Cardiac septum (tissue), 1 donor: Measurements from ENCODE around the gene S100A7. TPM values are rescaled to one million over a fixed set of nuclear protein-coding genes. Genes with fewer than 3 reads are reported as not detected.
"Not testable (repeated sequence)": the region's sequence is repeated elsewhere in the genome, so short reads cannot be mapped to it uniquely, and the experiment has no call there.

Source experiments
- DNase-seq: peaks from one replicate; pipeline ENCODE4 v3.0.0-alpha.2; 2020; ENCODE audit warnings: low spot score
- intact Hi-C: fragments of 100-400 bp; cut with DNase I; formaldehyde crosslinking; loops from one replicate; pipeline ENCODE4 v1.14.0; 2022
- total RNA-seq: library from RNA; stranded (reverse); fragmentation: NEBNext Ultra II Directional; extraction: Animal tissue kit (Norgen Biotek cat#: 25700); gene quantifications from one replicate; pipeline ENCODE4 v1.2.1, GENCODE V29; 2021
- donor health status: DM: no; HTN: no; CAD: no.

S100A7 gene
- total RNA-seq, 1 donor from 2014 or later, result not detected

- intact Hi-C loops, DNase-seq: not testable (repeated sequence)
These were observed 46.5 kb downstream of the S100A7 start for GRCh38 chr1:153413961-153414360.

Other genes starting within 250 kb of the S100A7 start
- gene PRR9, start 243.1 kb downstream of the S100A7 start, total RNA-seq, result not detected
- not detected for gene LORICRIN, start 201.0 kb downstream of the S100A7 start, total RNA-seq
- not detected for gene PGLYRP3, start 147.7 kb downstream of the S100A7 start, total RNA-seq
- not detected for gene PGLYRP4, start 111.8 kb downstream of the S100A7 start, total RNA-seq
- gene S100A9, start 102.8 kb downstream of the S100A7 start, total RNA-seq, result 91.9 TPM
- gene S100A12, start 85.0 kb downstream of the S100A7 start, total RNA-seq, result 4.1 TPM
- gene S100A8, start 69.6 kb downstream of the S100A7 start, total RNA-seq, result 71.3 TPM
- not detected for gene S100A7A, start 44.1 kb downstream of the S100A7 start, total RNA-seq
- gene S100A6, start 75.3 kb upstream of the S100A7 start, total RNA-seq, result 418 TPM
- gene S100A5, start 80.3 kb upstream of the S100A7 start, total RNA-seq, result not detected
- gene S100A4, start 85.2 kb upstream of the S100A7 start, total RNA-seq, result 107 TPM
- 1.3 TPM for gene S100A3, start 88.6 kb upstream of the S100A7 start, total RNA-seq
- 5.0 TPM for gene S100A2, start 105.2 kb upstream of the S100A7 start, total RNA-seq
- 39.8 TPM for gene S100A16, start 152.5 kb upstream of the S100A7 start, total RNA-seq
- gene S100A14, start 155.7 kb upstream of the S100A7 start, total RNA-seq, result 3.4 TPM
- 200 TPM for gene S100A13, start 166.9 kb upstream of the S100A7 start, total RNA-seq
- gene S100A1, start 167.8 kb upstream of the S100A7 start, total RNA-seq, result 1,915 TPM
- gene CHTOP, start 173.4 kb upstream of the S100A7 start, total RNA-seq, result 90.4 TPM
- 62.1 TPM for gene SNAPIN, start 198.1 kb upstream of the S100A7 start, total RNA-seq
- gene ILF2, start 210.3 kb upstream of the S100A7 start, total RNA-seq, result 76.5 TPM
- gene NPR1, start 218.0 kb upstream of the S100A7 start, total RNA-seq, result 14.9 TPM